GM10847 (cell line): ENCODE results near the gene SGCD.

Experiments
- POLR2A ChIP-seq: IDR thresholded peaks from 2 replicates; pipeline ENCODE4 v1.6.1; 2011; ENCODE audit not compliant: insufficient read length; ENCODE audit errors: extremely low read depth

The SGCD gene

DNA sequence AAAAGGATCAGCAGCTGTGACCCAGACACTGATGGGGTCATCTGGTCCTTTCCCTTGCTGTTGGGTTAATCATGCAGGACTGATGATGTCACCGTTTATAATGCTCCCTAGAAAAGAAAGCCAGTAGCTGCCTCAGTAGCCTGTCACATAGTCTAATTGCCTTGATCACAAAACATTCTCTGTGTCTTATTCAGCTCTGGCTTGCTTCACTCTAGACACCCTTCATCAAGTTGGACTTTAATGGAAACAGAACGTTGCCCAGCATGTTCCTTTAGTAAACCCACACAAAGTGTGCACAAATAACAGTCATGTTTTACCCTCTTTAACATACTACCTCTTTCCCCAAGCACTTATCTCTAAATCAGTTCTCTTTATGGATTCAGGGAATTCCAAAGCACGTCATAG lies 170.8 kb downstream of the SGCD start:
- no peak for TF ChIP-seq POLR2A

- no peak for TF ChIP-seq POLR2A
These were observed 171.4 kb downstream of the SGCD start for GRCh38 chr5:156498226-156498980.

DNA sequence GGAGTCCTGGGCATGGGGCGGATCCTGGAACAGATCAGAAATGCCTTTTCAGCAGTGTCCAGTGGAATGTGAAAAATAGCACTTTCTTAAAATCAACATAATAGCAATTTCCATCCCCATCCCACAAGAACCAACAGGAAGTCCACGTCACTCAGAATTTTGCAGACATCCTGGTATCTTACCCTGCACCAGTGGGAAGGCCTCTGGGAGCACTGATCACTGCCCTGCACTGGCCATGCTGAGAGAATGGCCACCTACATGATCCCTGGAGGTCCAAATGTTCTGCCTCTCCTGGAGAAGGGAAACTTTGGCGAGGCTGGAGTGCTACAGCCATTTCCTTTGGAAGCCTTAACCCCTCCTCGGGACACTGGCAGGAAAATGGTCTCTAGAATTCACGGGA lies 173.8 kb downstream of the SGCD start:
- no peak for TF ChIP-seq POLR2A

DNA sequence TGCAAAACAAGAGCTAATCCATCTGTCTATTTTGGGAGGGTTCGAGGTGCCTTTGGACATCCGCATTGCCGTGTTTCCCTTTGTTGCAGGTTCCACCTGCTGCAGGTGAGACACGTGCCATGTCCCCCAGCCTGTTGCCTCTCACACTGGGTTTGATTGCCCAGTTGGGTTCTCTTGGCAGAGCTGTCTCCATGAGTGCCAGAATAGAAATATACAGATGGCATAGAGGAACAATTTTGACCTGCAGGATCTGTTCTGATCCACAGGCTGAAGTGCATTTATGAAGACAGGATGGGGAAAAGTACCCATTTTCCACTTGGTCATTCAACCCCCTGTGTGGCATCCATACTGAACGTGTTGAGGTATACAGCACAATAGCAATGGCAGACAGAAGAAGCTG lies 178.1 kb downstream of the SGCD start:
- TF ChIP-seq POLR2A = no peak

DNA sequence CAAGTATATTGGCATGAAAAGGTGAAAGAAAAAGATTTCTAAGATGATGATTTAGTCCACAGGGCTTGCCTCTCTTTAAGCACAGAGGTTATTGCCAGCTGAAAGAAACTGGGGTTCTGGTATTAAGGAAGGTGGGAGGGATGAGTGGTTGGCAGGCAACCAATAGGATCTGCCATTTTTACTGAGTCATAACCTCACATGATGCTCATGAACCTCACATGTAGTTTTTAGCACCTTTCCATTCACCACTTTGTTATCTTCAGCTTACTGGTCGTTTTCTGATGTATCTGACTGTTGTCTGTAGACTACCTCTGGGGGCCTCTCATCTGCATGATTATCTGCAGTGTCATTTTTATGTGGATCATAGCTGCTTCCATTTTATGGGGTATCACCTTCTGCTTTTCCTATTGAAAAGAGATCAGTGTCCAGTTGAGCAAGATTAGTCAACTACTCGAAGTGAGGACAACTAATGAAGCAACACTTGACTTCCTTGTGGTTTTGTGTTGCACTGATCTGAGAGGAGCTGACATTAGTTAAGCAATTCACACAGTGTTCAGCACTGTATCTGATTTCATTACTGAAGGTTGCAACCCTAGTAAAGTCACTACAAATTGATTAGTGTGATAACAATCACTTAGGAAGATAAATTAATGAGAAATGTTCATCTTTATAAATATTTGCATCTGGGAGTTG lies 186.3 kb downstream of the SGCD start:
- TF ChIP-seq POLR2A = no peak

GRCh38 chr5:156515121-156515520 lies 188.2 kb downstream of the SGCD start:
- no peak for TF ChIP-seq POLR2A

DNA sequence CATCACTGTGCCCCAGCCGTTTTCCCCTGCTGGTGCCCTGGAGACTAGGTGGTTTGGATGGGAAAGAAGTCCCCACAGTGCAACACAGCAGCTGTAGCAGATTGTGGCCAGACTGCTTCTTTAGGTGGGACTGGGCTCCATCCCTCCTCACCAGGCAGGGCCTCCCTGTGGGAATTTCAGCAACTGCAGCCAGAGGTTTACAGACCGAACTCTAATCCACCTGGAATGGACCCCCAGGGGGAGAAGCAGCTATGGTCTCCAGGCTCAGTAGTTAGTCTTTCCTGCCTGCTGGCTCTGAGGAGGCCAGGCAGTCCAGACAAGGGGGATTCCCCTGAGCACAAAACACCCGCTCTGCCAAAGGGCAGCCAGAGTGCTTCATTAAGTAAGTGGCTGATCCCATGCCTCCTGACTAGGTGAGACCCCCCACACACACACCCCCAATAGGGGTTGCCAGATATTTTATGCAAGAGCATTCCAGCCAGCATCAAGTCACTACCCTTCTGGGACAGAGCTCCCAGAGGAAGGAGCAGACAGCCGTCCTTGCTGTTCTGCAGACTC lies 188.9 kb downstream of the SGCD start:
- no peak for TF ChIP-seq POLR2A

DNA sequence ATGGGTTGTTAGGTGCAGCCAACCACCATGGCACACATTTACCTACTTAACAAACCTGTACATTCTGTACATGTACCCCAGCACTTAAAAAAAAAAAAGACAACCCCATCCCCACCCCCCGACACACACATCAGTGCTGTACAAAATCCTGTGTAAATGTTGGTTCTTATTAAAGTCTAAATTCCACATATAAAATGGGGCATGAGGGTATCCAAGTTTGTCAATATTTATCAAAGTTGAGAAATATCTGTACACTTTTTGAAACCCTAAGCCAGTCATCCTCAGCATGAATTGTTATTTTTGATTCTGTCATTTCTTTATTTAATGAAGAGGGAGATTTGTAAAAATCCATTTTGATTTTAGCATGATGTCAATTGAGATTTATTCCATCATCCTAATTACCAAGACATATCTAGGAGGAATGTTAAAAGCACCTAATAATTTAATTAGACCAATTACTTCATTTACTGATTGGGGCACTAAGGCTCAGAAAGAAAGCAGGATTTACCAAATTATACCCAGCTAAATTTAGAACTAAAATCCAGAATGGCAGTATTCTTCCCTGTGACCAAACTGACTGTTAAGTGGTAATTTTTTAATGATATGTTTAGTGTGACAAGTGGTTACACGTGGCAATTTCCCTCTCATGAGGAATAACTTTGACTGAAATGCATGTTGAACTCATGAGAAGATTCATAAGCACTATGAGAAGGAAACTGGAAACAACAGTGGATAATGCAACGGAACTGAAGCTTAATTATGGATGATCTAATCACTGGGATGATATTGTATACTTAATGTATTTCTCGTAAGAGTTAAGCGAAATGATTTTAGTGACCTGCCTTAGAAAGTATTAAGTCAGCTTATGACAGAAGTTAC lies 195.9 kb downstream of the SGCD start:
- no peak for TF ChIP-seq POLR2A

- no peak for TF ChIP-seq POLR2A
These were observed 196.6 kb downstream of the SGCD start for GRCh38 chr5:156523607-156524006.

DNA sequence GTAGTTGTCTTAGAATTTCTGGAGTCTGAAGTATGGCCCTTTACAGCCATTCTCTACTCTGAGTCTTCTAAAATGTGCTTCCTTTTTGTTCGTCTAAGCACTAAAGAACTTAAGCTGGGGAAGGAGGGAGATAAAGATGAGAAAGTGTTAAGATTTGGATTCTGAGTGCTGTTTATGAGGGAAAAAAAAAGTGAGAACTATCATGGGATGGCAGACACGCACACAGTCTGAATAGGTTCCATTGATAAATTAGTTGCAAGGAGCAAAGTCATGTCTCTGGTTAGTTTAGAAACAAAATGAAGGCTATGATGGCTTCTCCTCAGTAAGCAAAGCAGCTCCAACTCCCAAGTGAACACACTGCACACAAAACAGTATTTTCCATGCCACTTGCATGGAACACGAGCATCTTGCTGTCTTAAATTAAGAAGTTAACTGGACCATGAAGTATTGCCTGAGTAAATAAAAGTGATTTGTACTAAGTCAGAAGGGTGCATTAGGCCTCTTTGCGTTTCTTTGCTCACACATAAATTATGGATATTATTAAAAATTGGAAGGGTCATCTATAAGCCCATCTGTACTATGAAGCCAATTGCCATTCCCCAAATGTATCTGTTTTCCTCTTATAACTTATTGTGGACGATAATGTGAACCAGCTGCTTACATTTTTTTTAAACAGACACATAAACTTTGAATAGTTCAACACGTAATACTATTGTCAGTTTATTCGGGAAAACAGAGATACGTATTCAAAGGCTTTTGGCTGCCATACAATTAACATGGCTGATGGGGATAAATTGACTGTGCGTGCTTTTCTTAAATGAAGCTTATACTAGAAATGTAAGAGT lies 199.3 kb downstream of the SGCD start:
- no peak for TF ChIP-seq POLR2A

- no peak for TF ChIP-seq POLR2A
These were observed 200.6 kb downstream of the SGCD start for GRCh38 chr5:156527611-156528010.

DNA sequence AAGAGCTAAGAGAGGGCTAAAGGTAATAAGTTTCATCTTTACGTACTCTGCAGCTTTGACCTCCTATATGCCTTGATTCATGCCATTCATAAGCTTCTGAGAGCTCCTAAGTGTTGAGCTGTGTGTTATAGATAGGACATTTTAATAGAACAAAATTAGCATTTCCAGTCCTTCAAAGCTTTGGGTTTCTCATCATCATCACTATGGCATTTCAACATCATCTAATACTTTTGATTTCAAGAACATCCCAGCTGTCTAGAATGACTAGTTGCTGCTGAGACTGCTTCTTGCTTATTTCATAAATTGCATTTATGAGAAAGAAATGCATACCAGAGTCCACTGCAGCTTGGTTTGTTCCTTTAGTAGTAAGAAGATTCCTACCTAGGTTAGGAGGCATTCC lies 201.7 kb downstream of the SGCD start:
- no peak for TF ChIP-seq POLR2A

DNA sequence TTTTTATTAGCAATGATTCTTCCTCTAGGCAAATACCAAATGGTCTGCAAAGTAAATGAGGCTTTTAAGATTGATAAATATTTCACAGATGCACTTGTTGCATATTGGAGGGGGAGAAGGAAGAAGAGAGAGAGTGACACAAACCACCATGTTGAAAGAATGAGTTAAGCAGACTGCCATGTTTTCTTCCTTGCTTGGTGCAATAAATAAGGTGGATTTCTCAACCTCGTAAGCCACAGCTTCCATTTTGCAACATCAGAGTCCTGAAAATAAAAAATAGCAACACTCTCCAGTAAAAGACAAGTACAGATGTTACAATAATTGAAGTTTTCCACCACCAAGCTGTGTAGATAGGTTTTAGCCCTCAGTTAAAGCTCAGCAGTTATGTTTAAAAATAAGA lies 202.9 kb downstream of the SGCD start:
- no peak for TF ChIP-seq POLR2A

GRCh38 chr5:156531199-156531598 lies 204.2 kb downstream of the SGCD start:
- no peak for TF ChIP-seq POLR2A

GRCh38 chr5:156532921-156533320 lies 206.0 kb downstream of the SGCD start:
- TF ChIP-seq POLR2A = no peak

- no peak for TF ChIP-seq POLR2A
These were observed 207.1 kb downstream of the SGCD start for GRCh38 chr5:156534085-156534484.
